GM19328 (cell line): ENCODE data around the gene FAF1.

Experiments used
- ATAC-seq: cut with Tn5 transposase; IDR thresholded peaks from one replicate; pipeline ENCODE4 v1.9.1; 2021; ENCODE audit warnings: mild to moderate bottlenecking, moderate library complexity; ENCODE audit not compliant: unreplicated experiment

Gene FAF1

DNA sequence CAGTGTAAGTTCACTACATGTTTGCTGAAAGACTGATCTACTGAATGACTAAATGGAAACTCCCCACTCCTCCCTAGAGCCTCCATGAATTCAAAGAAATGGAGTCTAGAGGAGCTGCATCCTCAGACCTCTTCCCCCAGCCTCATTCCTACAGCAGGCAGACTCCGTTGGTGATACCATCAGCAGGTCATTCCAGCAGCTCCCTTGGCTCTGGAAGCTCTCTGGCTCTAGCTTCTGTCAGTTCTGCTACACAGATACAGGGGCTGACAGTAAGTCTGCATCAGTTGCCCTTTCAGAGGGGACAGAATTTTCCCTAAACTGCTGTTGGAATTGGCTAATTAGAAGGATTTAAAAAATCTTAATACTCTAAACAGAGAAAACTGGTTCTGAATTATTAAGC, 505.2 kb downstream of the FAF1 start:
- no peak for ATAC-seq

- ATAC-seq: no peak
Measured at GRCh38 chr1:50453266-50453665, 506.8 kb downstream of the FAF1 start.

DNA sequence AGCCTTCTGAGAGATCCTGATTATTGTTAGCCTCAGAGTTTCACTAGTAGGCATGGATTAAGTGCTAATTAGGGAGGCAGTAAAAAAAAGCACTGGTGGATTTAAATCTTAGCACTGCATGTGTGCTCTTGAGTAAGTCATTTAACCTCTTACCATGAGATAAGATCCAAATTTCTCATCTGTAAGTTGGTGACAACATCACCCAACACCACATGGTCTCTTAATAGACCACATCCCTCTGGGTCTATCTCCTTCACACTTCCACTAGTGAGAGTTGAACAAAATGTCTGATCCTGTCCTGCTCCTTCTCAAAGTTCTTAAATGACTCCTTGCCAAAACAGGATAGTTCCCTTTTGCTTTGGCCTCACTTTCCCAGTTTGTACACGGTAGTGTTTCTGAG, 507.4 kb downstream of the FAF1 start:
- no peak for ATAC-seq

- no peak for ATAC-seq
Measured at GRCh38 chr1:50450861-50451653, 509.0 kb downstream of the FAF1 start.

GRCh38 chr1:50447961-50448360, 512.1 kb downstream of the FAF1 start:
- no peak for ATAC-seq

DNA sequence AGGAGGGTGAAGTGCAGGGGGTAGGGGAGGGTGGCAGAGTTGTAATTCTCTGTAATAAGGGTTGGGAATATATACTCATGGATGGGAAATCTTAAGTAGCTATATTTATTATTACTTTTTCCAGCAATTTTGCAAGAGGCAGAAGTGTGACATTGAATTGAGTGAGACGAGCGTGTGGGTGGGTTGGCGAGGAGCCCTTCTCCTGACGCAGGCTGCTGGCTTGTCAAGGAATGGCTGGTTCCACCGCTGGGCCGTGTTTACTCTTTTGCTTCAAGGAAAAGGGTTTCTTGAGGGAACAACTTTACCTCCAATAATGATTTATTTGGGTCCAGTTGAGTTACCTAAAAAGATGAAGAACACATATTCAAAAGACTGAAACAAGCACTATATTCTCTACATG, 518.9 kb downstream of the FAF1 start:
- ATAC-seq: no peak

DNA sequence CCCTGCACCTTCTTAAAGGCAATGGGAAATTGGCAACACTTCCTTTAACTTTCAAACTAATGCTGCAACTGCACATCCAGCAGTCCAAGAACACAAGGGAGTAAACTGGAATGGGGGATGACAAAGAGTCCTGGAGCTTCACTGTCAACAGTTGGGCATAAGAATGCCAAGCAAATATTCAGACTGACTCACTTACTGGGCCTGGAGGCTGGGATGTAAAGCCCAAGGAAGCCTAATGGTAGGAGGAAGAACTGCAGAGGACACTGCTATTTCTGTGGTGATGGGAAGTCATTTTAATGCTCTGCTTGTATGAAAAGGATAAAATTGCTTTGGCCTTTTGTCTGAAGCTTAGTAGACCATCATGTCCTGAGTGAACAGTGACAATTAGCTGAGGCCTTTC, 521.1 kb downstream of the FAF1 start:
- ATAC-seq: no peak

DNA sequence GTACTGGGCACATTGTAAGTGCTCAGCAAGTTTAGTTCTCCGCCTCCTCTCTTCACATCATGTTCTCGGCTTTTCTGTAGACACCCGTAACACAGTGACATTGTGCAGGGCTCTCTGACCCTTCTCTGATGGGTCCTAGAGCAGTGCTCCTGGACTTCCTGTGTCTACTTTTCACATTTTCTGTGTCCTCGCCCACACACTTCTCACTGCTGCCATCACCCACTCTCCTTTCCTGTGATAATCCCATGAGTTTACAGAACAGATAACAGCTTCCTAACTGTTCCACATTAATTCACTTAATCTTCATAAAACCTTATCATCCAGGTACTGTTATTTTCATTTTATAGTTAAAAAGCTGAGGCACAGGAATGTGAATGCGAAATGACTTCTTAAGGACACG, 523.6 kb downstream of the FAF1 start:
- ATAC-seq: no peak

GRCh38 chr1:50430010-50430405, 530.1 kb downstream of the FAF1 start:
- no peak for ATAC-seq

DNA sequence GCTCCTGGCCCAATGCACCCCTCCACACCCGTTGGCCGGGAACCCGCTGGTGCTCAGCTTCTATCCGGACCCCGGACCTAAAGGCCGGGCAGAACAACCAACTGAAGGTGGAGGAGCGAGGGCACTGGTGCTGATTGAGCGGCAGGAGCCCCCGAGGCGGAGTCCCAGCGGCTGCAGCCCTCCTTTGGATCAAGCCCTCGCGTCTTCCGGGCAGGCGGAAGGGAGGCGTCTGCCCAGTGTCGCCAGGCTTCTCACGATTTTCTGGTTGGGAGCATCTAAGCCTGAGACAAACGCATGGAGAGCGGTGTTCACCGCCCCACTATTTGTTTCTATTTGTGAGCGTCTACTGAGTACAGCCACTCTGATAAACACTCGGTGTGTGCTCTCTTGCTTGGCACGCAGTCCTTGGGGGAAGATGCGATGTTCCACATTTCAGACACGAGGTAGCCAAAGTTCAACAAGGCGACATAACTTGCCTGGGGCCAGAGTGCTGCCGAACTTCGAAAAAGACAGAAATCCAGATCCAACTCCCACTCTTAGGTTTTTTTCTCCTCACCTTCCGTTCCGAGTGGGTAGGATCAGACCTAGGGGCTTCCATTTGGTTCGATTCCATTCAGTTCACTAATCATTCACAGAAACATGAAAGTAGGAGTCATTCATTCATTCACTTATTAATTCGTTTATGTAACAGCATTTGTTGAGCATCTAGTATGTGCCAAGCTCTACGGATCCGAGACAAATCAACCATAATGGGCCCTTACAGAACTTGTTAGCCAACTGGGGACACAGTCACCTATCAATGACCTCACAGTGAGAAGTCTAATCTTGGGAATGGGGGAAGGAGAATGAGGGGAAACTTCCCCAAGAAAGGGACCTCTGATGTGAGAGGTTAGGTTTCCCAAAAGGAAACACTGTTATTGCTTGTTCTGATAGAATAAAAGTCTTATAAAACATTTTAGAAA, 532.0 kb downstream of the FAF1 start:
- no peak for ATAC-seq

DNA sequence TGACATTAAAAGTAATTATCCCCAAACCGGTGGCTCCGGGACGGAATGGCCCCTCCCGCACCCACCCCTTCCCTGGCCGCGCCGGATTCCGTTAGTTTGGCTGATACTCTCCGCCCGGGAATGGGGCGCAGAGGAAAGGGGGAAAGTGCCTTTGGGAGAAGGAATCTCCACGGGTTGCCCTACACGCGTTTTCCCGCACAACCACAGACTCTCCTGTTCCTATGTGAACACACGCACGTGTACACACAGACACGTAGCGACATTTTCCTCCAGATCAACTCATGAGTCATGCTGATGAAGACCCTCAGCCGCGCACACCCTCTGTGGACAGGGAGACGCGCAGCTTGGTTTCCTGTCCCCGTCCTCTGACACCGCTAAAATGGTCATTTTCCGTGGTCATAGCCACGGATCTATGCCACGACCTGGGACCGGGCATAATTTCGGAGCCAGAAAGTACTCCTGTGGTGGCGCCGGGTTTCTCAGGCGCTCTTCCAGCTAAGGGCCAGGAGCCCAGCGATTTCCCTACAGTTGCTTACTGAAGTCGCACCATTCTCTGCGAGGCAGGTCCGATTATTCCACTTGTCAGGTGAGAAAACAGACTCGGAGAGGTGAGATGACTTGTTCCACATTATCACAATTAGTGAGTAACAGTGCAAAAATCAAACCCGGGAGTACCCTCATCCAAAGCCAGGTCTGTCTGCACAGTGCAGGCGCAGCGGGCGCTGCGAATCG, 532.8 kb downstream of the FAF1 start:
- no peak for ATAC-seq

- no peak for ATAC-seq
Measured at GRCh38 chr1:50426702-50427085, 533.4 kb downstream of the FAF1 start.

DNA sequence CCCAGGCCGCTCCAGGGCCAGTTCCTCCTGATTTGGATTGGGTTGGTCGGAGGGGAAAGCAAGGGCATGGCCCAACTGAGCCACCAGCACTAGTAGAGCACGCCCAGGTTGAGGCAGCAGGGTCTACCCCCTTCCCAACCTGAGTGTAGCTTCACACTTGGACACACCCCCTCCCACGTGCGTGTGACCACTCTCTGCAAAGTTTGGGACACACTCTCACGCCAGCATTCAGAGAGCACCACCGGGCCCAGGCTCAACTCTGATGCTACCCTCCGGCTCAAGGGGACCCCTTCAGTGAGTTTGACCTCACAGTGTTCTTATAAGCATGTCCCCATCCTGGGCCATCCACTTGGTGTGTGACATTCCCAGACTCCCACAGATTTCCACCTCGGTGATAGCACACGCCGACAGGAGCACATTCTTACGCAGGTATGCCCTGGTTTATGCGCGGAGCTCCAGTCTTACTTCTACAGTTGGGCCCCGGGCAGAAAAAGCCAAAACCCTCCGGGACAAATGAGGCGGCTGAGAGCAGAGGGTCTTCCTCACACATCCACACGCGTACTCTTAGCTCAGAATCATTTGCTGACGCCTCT, 533.9 kb downstream of the FAF1 start:
- ATAC-seq: no peak

DNA sequence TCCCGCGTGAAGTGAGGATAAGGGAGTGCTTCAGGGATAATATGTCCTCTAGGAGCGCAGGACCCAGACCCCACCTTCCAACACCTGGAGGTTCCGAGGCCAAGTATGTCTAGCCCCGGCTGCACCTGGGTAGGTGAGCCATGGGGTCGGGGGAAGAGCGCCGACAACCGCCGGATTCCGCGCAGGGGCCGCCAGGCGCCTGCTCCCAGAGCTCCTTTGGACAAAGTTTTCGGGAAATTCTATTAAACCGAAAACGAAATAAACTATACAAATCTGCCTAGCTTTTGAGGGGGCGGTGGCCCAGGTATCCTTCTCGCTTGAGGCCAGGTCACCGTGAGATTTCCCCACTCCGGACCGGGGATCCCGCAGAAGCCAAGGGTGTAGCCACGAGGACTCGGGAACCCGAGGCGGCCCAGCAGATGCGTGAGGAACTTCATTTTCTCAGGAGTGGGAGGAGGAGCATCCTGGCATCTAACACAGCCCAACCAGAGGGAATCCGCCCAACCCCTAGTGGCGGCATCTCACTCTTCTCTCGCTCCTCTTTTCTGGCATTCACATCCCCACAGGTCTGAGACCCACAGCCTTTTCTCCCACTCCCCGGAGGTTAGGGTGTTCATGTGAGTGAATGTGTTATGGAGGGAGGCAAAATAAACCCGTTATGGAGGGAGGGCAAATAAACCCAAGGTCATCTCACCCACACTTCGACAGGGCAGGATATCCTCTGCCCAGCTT, 534.5 kb downstream of the FAF1 start:
- no peak for ATAC-seq

DNA sequence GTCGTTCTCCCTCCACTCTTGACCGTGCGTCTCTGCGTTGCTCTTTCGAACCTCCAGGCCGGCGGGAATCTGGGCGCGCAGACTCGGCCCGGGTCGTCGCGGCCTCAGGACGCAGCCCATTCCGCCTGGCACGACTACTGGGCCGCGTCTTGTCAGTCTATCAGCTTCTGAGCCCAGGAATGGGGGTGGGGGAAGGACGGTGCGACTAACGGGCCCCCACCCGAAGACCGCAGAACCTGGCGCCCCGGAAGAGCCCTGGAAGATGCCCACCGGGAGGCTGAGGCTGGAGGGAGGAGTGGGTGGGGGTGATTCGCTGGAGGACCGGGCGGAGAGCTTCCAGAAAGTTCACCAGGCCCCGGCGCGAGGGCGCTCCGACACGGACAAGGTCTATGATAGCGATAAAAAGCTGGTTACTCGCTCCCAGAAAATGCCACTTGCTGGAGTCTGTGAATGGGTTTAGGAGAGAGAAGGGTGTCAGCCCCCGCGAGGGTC, 535.1 kb downstream of the FAF1 start:
- no peak for ATAC-seq

DNA sequence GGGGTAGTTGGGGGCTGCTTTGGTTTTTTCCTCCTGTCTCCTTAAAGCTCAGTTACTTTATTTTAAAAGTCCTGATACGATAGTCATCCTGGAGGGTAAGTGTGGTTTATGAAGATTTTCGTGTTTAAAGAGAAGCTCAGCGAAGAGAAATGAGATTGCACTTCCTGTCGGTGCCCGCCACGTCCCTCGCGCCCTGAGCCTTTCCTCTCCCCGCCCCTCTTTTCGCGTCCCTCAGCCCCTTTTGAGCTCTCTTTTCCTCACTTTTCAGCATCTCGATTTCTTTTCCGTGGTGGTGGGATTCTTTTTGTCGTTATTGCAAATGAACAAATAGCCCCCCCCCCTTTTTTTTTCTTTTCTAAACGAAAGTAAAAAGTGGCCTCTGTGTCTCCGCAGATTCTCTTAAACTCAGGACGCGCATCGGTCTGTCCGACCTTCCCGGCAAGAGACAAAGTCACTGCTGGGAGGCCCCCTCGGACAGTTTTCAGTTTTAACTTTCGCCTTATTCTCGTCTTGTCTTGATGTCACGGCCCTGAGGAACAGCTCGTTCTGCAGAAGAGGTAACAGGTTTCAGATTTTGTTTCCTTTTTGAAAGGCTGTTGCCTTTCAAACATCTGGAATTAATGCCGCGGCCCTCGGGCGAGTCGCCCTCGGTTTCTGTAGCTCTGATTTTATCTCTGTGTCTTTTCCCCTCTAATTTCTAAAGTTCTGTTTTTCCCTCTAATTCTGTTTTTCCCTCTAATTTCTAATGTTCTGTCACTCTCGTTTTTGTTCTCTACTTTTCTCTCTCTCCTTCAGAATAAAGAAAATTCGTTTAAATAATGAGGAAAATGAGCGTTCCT, 535.8 kb downstream of the FAF1 start:
- no peak for ATAC-seq

DNA sequence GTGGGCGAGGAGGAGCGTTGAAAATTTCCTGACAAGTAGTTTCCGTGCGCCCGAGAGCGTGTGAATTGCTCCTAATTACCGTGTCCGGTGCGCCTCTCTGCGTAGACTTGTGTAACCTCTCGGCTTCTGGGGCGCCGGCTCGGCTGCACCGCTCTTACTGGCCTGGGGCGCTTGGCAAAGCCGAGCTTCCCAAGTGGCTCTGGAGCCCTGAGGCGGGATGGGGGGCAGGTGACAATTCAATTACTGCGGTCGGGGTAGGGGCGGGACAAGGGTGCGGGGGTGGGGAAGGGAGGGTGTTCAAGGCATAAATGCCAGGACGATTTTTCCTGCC, 536.4 kb downstream of the FAF1 start:
- ATAC-seq: no peak

GRCh38 chr1:50422946-50423669, 537.0 kb downstream of the FAF1 start, which contains the start of gene DMRTA2:
DMRTA2 (minus strand) TSS chr1:50423443; CDS start chr1:50421536, 1,907 bp downstream.
- ATAC-seq: no peak

- ATAC-seq: no peak
Measured at GRCh38 chr1:50422675-50422945, 537.5 kb downstream of the FAF1 start.
